ENCODE results near the gene SLC4A3. TPM values are rescaled to one million over a fixed set of nuclear protein-coding genes. Genes with fewer than 3 reads are reported as not detected.

The SLC4A3 gene
- total RNA-seq, 2 donors from 2014 or later = 13.4 to 20.2 TPM

DNA sequence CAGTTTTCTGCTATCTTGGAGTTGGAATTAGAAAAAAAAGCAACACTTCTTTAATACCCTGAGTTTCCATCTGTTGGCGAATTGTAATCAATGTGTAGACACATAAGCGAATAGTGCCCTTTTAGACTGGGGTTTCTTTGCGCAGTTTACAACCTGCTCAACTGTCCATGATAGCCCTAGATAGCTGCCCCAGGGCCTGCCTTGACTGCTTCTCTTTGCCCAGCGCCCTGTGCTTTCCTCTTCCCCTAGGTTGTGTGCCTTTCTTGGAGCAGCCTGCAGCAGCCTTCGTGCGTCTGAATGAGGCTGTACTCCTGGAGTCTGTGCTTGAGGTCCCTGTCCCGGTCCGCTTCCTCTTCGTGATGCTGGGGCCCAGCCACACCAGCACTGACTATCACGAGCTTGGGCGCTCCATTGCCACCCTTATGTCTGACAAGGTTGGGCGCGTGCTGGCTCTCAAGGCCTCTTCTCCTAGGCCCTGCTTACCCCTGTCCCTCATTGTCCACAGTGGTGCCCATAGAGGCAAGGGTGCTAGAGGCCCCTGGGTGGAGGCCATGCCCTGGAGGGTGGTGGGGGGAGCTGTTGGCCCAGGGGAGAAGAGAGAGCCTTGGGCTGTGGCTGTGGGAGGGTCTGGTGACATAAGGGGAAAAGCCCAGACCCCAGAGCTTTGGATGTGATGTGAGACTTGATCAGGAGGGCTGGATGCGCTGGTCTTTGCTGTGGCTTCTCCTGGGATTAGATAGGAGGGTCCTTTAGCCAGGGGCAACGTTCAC is 6.9 kb downstream of the SLC4A3 start:
- no peak overlapping the region for H3K4me3 ChIP-seq (ENCODE audit: low read length)
- no peaks in the 10 kb centered on the region for H3K4me1 Mint-ChIP-seq
- no peaks in the 10 kb centered on the region for H3K27me3 Mint-ChIP-seq (ENCODE audit: insufficient read depth)
- no peaks in the 10 kb centered on the region for H3K36me3 ChIP-seq (ENCODE audit: control insufficient read depth, insufficient read depth, low read length)
- no peaks in the 10 kb centered on the region for H3K9me3 ChIP-seq (ENCODE audit: control insufficient read depth, low read length)
- no peak overlapping the region for H3K27ac ChIP-seq (ENCODE audit: low read depth, low read length)
- no peaks in the 10 kb centered on the region for H3K27me3 ChIP-seq (ENCODE audit: control insufficient read depth, insufficient read depth, low read length, poor library complexity, severe bottlenecking)
- no peaks in the 10 kb centered on the region for H3K9me3 Mint-ChIP-seq
- DNase-seq = peak; percentile 27
- no peak overlapping the region for H3K4me3 Mint-ChIP-seq
- peaks cover 9% of the 10 kb centered on the region for H3K36me3 Mint-ChIP-seq (ENCODE audit: low read depth)
- no peak overlapping the region for H3K27ac Mint-ChIP-seq
- TF ChIP-seq, protein P1, sequence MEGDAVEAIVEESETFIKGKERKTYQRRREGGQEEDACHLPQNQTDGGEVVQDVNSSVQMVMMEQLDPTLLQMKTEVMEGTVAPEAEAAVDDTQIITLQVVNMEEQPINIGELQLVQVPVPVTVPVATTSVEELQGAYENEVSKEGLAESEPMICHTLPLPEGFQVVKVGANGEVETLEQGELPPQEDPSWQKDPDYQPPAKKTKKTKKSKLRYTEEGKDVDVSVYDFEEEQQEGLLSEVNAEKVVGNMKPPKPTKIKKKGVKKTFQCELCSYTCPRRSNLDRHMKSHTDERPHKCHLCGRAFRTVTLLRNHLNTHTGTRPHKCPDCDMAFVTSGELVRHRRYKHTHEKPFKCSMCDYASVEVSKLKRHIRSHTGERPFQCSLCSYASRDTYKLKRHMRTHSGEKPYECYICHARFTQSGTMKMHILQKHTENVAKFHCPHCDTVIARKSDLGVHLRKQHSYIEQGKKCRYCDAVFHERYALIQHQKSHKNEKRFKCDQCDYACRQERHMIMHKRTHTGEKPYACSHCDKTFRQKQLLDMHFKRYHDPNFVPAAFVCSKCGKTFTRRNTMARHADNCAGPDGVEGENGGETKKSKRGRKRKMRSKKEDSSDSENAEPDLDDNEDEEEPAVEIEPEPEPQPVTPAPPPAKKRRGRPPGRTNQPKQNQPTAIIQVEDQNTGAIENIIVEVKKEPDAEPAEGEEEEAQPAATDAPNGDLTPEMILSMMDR (conservative IDR thresholded peaks at IDR 0.05) = no peak
- no peaks in the 10 kb centered on the region for H3K4me1 ChIP-seq (ENCODE audit: control insufficient read depth, insufficient read depth, low read length)
- no peak overlapping the region for H3K9ac ChIP-seq (ENCODE audit: extremely low read depth, low read length, poor library complexity, severe bottlenecking)
- 91 to 96% methylated on average over 12 to 15 of the region's 15 CpGs for WGBS, 2 experiments (ENCODE audit: insufficient coverage in 1 of 2, insufficient read length in 1 of 2)

DNA sequence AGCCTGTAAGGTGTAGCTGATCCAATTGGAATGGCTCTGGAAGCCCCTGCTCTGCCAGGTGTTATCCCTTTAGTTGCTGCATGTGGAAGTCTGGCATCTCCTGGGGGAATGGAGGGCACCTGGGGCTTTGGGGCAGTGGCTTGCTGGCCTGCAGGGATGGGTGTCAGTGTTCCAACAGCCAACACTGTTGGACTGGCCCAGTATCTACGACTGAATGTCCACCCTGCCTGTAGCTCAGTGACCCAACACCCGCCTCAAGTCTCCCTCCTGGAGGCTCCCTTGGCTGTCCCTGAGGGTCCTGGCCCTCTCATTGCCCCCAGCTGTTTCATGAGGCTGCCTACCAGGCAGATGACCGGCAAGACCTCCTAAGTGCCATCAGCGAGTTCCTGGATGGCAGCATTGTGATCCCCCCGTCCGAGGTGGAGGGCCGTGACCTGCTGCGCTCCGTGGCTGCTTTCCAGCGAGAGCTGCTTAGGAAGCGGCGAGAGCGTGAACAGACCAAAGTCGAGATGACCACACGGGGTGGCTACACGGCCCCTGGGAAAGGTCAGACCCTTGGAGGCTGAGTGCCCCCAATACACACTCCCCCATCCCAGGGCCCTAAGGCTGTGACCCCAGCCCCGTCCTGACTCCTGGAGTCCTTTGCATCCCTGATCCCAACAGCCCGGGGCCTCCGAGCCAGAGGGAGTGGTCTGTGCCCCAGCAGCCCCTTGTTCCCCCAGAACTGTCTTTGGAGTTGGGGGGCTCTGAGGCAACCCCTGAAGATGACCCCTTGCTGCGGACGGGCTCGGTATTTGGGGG is 7.7 kb downstream of the SLC4A3 start:
- H3K36me3 Mint-ChIP-seq (ENCODE audit: low read depth) = peaks cover 10% of the 10 kb centered on the region
- DNase-seq = peak; percentile 36
- WGBS, 2 experiments (ENCODE audit: insufficient coverage in 1 of 2, insufficient read length in 1 of 2) = 92 to 97% methylated on average over 18 to 22 of the region's 22 CpGs

DNA sequence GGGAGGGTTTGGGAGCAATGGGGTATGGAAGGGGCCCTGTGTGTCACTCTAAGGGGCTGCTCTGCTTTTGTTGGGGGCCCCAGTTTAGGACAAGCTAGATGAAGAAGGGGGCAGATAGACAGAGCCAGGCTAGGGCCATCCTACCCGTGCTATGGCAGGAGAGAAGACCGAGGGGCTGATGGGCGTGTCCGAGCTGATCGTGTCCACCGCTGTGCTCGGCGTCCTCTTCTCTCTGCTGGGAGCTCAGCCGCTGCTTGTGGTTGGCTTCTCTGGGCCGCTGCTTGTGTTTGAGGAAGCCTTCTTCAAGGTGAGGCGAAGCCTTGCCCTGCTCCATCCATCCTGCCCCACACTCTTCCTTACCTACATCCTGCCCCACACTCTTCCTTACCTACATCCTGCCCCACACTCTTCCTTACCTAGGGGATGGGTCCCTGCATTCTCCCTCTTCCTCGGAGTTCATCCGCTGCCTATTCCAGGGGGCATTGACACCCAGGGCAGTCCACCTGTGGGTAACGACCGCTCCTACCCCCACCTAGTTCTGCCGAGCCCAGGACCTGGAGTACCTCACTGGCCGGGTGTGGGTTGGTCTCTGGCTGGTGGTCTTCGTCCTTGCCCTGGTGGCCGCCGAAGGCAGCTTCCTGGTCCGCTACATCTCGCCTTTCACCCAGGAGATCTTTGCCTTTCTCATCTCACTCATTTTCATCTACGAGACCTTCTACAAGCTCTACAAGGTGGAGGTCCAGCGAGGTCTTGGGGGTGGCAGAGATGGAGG is 8.9 kb downstream of the SLC4A3 start:
- Histone ChIP-seq H3K4me3 (ENCODE audit: low read length) (no peak overlapping the region), H3K4me1 (ENCODE audit: control insufficient read depth, insufficient read depth, low read length) (no peaks in the 10 kb centered on the region), H3K9me3 (ENCODE audit: control insufficient read depth, low read length) (no peaks in the 10 kb centered on the region), H3K27me3 (ENCODE audit: control insufficient read depth, insufficient read depth, low read length, poor library complexity, severe bottlenecking) (no peaks in the 10 kb centered on the region), H3K9ac (ENCODE audit: extremely low read depth, low read length, poor library complexity, severe bottlenecking) (no peak overlapping the region), H3K36me3 (ENCODE audit: control insufficient read depth, insufficient read depth, low read length) (no peaks in the 10 kb centered on the region), H3K27ac (ENCODE audit: low read depth, low read length) (no peak overlapping the region)
- H3K4me1 Mint-ChIP-seq = no peaks in the 10 kb centered on the region
- H3K27me3 Mint-ChIP-seq (ENCODE audit: insufficient read depth) = no peaks in the 10 kb centered on the region
- H3K9me3 Mint-ChIP-seq = no peaks in the 10 kb centered on the region
- H3K4me3 Mint-ChIP-seq = no peak overlapping the region
- 92 to 97% methylated on average over 15 to 24 of the region's 24 CpGs for WGBS, 2 experiments (ENCODE audit: insufficient coverage in 1 of 2, insufficient read length in 1 of 2)
- H3K36me3 Mint-ChIP-seq (ENCODE audit: low read depth) = peaks cover 14% of the 10 kb centered on the region
- DNase-seq = peak; percentile 33
- H3K27ac Mint-ChIP-seq = no peak overlapping the region
- TF ChIP-seq, protein P1 (conservative IDR thresholded peaks at IDR 0.05) = no peak

More for the DNA sequence above, 7.7 kb downstream of the SLC4A3 start:
- Histone ChIP-seq H3K4me3 (ENCODE audit: low read length) (no peak overlapping the region), H3K4me1 (ENCODE audit: control insufficient read depth, insufficient read depth, low read length) (no peaks in the 10 kb centered on the region), H3K27me3 (ENCODE audit: control insufficient read depth, insufficient read depth, low read length, poor library complexity, severe bottlenecking) (no peaks in the 10 kb centered on the region), H3K9me3 (ENCODE audit: control insufficient read depth, low read length) (no peaks in the 10 kb centered on the region), H3K9ac (ENCODE audit: extremely low read depth, low read length, poor library complexity, severe bottlenecking) (no peak overlapping the region), H3K27ac (ENCODE audit: low read depth, low read length) (no peak overlapping the region), H3K36me3 (ENCODE audit: control insufficient read depth, insufficient read depth, low read length) (no peaks in the 10 kb centered on the region)
- H3K4me1 Mint-ChIP-seq = no peaks in the 10 kb centered on the region
- H3K27me3 Mint-ChIP-seq (ENCODE audit: insufficient read depth) = no peaks in the 10 kb centered on the region
- no peak overlapping the region for H3K4me3 Mint-ChIP-seq
- TF ChIP-seq, protein P1 (conservative IDR thresholded peaks at IDR 0.05) = no peak
- H3K27ac Mint-ChIP-seq = no peak overlapping the region
- no peaks in the 10 kb centered on the region for H3K9me3 Mint-ChIP-seq

All from endodermal cell (in vitro differentiated cells).